GM19240 (cell line): Measurements from ENCODE around the gene PRDM5.
"Not testable (repeated sequence)": the region's sequence is repeated elsewhere in the genome, so short reads cannot be mapped to it uniquely, and the experiment has no call there.

ENCODE experiments used
- DNase-seq: peaks from one replicate; pipeline ENCODE4 v3.0.0; 2011; ENCODE audit warnings: low spot score; ENCODE audit not compliant: insufficient read length

PRDM5 gene

GRCh38 chr4:120658772-120659171 is 263.8 kb downstream of the PRDM5 start:
- no peak for DNase-seq

- DNase-seq = no peak
Measured at GRCh38 chr4:120653804-120654573, 268.5 kb downstream of the PRDM5 start.

- not testable (repeated sequence) for DNase-seq
Measured at GRCh38 chr4:120648336-120648735, 274.2 kb downstream of the PRDM5 start.
